H9 (cell line): Measurements from ENCODE around the gene TMEM98. TPM values are rescaled to one million over a fixed set of nuclear protein-coding genes. Genes with fewer than 3 reads are reported as not detected.

Experiments used
- DNase-seq: peaks from one replicate; pipeline ENCODE4 v3.0.0-alpha.2; 2017
- H2AFZ ChIP-seq: one replicate; pipeline ENCODE4 v1.6.1; 2013; ENCODE audit warnings: mild to moderate bottlenecking, low read length, control low read depth, moderate library complexity
- H2AK5ac ChIP-seq: 2 replicates; pipeline ENCODE4 v1.6.1; 2013; ENCODE audit warnings: low read length, control low read depth, mixed read lengths; ENCODE audit not compliant: insufficient read length
- H2BK120ac ChIP-seq: one replicate; pipeline ENCODE4 v1.6.1; 2013; ENCODE audit warnings: low read depth, mild to moderate bottlenecking, low read length, control low read depth, inconsistent platforms; ENCODE audit not compliant: poor library complexity, severe bottlenecking
- H2BK12ac ChIP-seq: 2 replicates; pipeline ENCODE4 v1.6.1; 2013; ENCODE audit warnings: low read length, control low read depth, mixed read lengths, low read depth; ENCODE audit not compliant: insufficient read length
- H2BK15ac ChIP-seq: 2 replicates; pipeline ENCODE4 v1.6.1; 2013; ENCODE audit warnings: low read depth, low read length, control low read depth
- H2BK20ac ChIP-seq: one replicate; pipeline ENCODE4 v1.6.1; 2013; ENCODE audit warnings: low read depth, mild to moderate bottlenecking, low read length, control low read depth, inconsistent platforms; ENCODE audit not compliant: poor library complexity, severe bottlenecking
- H2BK5ac ChIP-seq: 2 replicates; pipeline ENCODE4 v1.6.1; 2013; ENCODE audit warnings: low read length, control low read depth, mixed read lengths; ENCODE audit not compliant: insufficient read length
- H3K14ac ChIP-seq: 2 replicates; pipeline ENCODE4 v1.6.1; 2013; ENCODE audit warnings: low read length, control low read depth; ENCODE audit not compliant: insufficient read depth
- H3K18ac ChIP-seq: 2 replicates; pipeline ENCODE4 v1.6.1; 2013; ENCODE audit warnings: low read depth, mild to moderate bottlenecking, mixed read lengths, low read length, control low read depth; ENCODE audit not compliant: insufficient read length
- H3K23ac ChIP-seq: 2 replicates; pipeline ENCODE4 v1.6.1; 2013; ENCODE audit warnings: low read length, control low read depth, mixed read lengths, low read depth; ENCODE audit not compliant: insufficient read length
- H3K23me2 ChIP-seq: 2 replicates; pipeline ENCODE4 v1.6.1; 2013; ENCODE audit warnings: low read depth, mild to moderate bottlenecking, mixed read lengths, low read length, control low read depth; ENCODE audit not compliant: insufficient read length, poor library complexity, severe bottlenecking
- H3K27ac ChIP-seq: 2 replicates; pipeline ENCODE4 v1.5.1; 2013; ENCODE audit warnings: low read length, control low read depth, mixed read lengths, low read depth; ENCODE audit not compliant: insufficient read length
- H3K27me3 ChIP-seq: 2 replicates; pipeline ENCODE4 v1.6.1; 2013; ENCODE audit warnings: low read length, control low read depth, inconsistent platforms; ENCODE audit not compliant: insufficient read depth
- H3K4ac ChIP-seq: 2 replicates; pipeline ENCODE4 v1.6.1; 2013; ENCODE audit warnings: low read depth, mild to moderate bottlenecking, control low read depth, inconsistent platforms, low read length, moderate library complexity
- H3K4me1 ChIP-seq: 2 replicates; pipeline ENCODE4 v1.6.1; 2013; ENCODE audit warnings: low read length, control low read depth, inconsistent platforms; ENCODE audit not compliant: insufficient read depth
- H3K4me2 ChIP-seq: 2 replicates; pipeline ENCODE4 v1.6.1; 2013; ENCODE audit warnings: low read length, control low read depth, mixed read lengths; ENCODE audit not compliant: insufficient read length, insufficient read depth
- H3K56ac ChIP-seq: 2 replicates; pipeline ENCODE4 v1.6.1; 2013; ENCODE audit warnings: low read depth, mild to moderate bottlenecking, mixed read lengths, low read length, control low read depth; ENCODE audit not compliant: insufficient read length
- H3K79me1 ChIP-seq: 2 replicates; pipeline ENCODE4 v1.6.1; 2013; ENCODE audit warnings: low read depth, mild to moderate bottlenecking, moderate library complexity, low read length, control low read depth, inconsistent platforms; ENCODE audit not compliant: insufficient read depth, poor library complexity, severe bottlenecking
- H3K79me2 ChIP-seq: 2 replicates; pipeline ENCODE4 v1.6.1; 2013; ENCODE audit warnings: low read length, control low read depth, inconsistent platforms; ENCODE audit not compliant: insufficient read depth
- H3K9ac ChIP-seq: 2 replicates; pipeline ENCODE4 v1.6.1; 2013; ENCODE audit warnings: low read length, control low read depth, mixed read lengths; ENCODE audit not compliant: insufficient read length; ENCODE audit errors: extremely low read depth
- H3K9me3 ChIP-seq: one replicate; pipeline ENCODE4 v1.6.1; 2013; ENCODE audit warnings: low read depth, low read length, inconsistent platforms; ENCODE audit not compliant: control insufficient read depth
- H3T11ph ChIP-seq: one replicate; pipeline ENCODE4 v1.6.1; 2013; ENCODE audit warnings: mild to moderate bottlenecking, low read length, control low read depth, inconsistent platforms
- H4K20me1 ChIP-seq: one replicate; pipeline ENCODE4 v1.6.1; 2013; ENCODE audit not compliant: control insufficient read depth, insufficient read length, insufficient read depth
- H4K5ac ChIP-seq: 2 replicates; pipeline ENCODE4 v1.6.1; 2013; ENCODE audit warnings: low read depth, mild to moderate bottlenecking, mixed read lengths, low read length, control low read depth; ENCODE audit not compliant: insufficient read length
- H4K8ac ChIP-seq: replicated peaks from 2 replicates; pipeline ENCODE4 v1.6.1; 2013; ENCODE audit warnings: low read length, control low read depth, mixed read lengths, low read depth; ENCODE audit not compliant: insufficient read length
- H4K91ac ChIP-seq: 2 replicates; pipeline ENCODE4 v1.6.1; 2013; ENCODE audit warnings: low read depth, mild to moderate bottlenecking, moderate library complexity, mixed read lengths, low read length, control low read depth; ENCODE audit not compliant: insufficient read length
- H3K27ac Mint-ChIP-seq, 3 experiments: 2 replicates in 2 of 3; 3 replicates in 1 of 3; pipeline ENCODE4 v1.8.0; 2020 to 2021; ENCODE audit warnings: mixed read lengths in 3 of 3, mild to moderate bottlenecking in 1 of 3, moderate library complexity in 1 of 3
- H3K27me3 Mint-ChIP-seq: 2 replicates; pipeline ENCODE4 v1.8.0; 2021; ENCODE audit warnings: low read depth, mild to moderate bottlenecking, moderate library complexity, mixed read lengths
- H3K36me3 Mint-ChIP-seq, 3 experiments: 2 replicates in 2 of 3; 3 replicates in 1 of 3; pipeline ENCODE4 v1.8.0; 2020 to 2021; ENCODE audit warnings: low read depth in 3 of 3, mixed read lengths in 3 of 3; ENCODE audit not compliant: insufficient read depth in 1 of 3
- H3K4me1 Mint-ChIP-seq, 2 experiments: 2 replicates each; pipeline ENCODE4 v1.8.0; 2020; ENCODE audit warnings: mixed read lengths in 2 of 2
- H3K4me3 Mint-ChIP-seq, 2 experiments: 2 replicates in 1 of 2; 3 replicates in 1 of 2; pipeline ENCODE4 v1.8.0; 2020 to 2021; ENCODE audit warnings: mild to moderate bottlenecking in 2 of 2, mixed read lengths in 2 of 2, moderate library complexity in 1 of 2
- H3K9me3 Mint-ChIP-seq, 2 experiments: 2 replicates in 1 of 2; 3 replicates in 1 of 2; pipeline ENCODE4 v1.8.0; 2020; ENCODE audit warnings: mild to moderate bottlenecking in 2 of 2, mixed read lengths in 2 of 2, moderate library complexity in 1 of 2
- CTCF ChIP-seq: fragments of 200-600 bp; sonication (generic); conservative IDR thresholded peaks from 3 replicates; pipeline ENCODE4 v1.8.0; 2021; ENCODE audit warnings: antibody characterized with exemption, mild to moderate bottlenecking
- whole genome bisulfite sequencing: extraction: QIAGEN DNeasy Blood & Tissue Kit; methylation state at CpG from one replicate; pipeline ENCODE4 v1.1.7; 2013; ENCODE audit warnings: missing lambda C conversion rate, low lambda C conversion rate, mixed read lengths; ENCODE audit not compliant: insufficient read length; ENCODE audit errors: extremely low coverage; 5-methylcytosine and 5-hydroxymethylcytosine counted together
- total RNA-seq: library from RNA; stranded (reverse); gene quantifications from 2 replicates; pipeline ENCODE4 v1.2.1, GENCODE V29; 2021

TMEM98 gene
- total RNA-seq, 1 experiment from 2014 or later, result 78.4 TPM

GRCh38 chr17:32907583-32907982 lies 20.4 kb upstream of the TMEM98 start:
- no peak overlapping the region for H3K23ac ChIP-seq
- H4K5ac ChIP-seq, result no peak overlapping the region
- no peaks in the 10 kb centered on the region for H3K9me3 ChIP-seq
- no peak overlapping the region for H2BK5ac ChIP-seq
- TF ChIP-seq CTCF, result no peak
- no peaks in the 10 kb centered on the region for H4K20me1 ChIP-seq
- Mint-ChIP-seq H3K4me1 (peaks cover 7 to 11% of the 10 kb centered on the region in 2 experiments), H3K27me3 (no peaks in the 10 kb centered on the region; the same call in 1 of the 2 replicates), H3K27ac (no peak overlapping the region), H3K9me3 (peaks cover 0 to 4% of the 10 kb centered on the region in 2 experiments; a peak in 3 of 5 replicates), H3K4me3 (no peak overlapping the region), H3K36me3 (no peaks in the 10 kb centered on the region)
- H2BK120ac ChIP-seq, result no peak overlapping the region
- H3K56ac ChIP-seq, result no peak overlapping the region
- no peak overlapping the region for H3K4ac ChIP-seq
- H3K79me2 ChIP-seq, result no peaks in the 10 kb centered on the region
- H3K4me2 ChIP-seq, result no peak overlapping the region
- no peak overlapping the region for H2AFZ ChIP-seq
- no peak overlapping the region for H3K27ac ChIP-seq
- H2AK5ac ChIP-seq, result no peak overlapping the region
- no peak overlapping the region for H3T11ph ChIP-seq
- no peak overlapping the region for H2BK12ac ChIP-seq
- no peak overlapping the region for H4K91ac ChIP-seq
- H3K18ac ChIP-seq, result no peak overlapping the region
- H4K8ac ChIP-seq, result no peak overlapping the region
- no peaks in the 10 kb centered on the region for H3K23me2 ChIP-seq
- WGBS, result no CpG with 5 or more reads among the region's 6 CpGs
- no peak overlapping the region for H3K9ac ChIP-seq
- peak; percentile 8 for DNase-seq
- H3K14ac ChIP-seq, result no peak overlapping the region
- H2BK15ac ChIP-seq, result no peak overlapping the region
- H3K4me1 ChIP-seq, result no peaks in the 10 kb centered on the region
- H3K27me3 ChIP-seq, result no peaks in the 10 kb centered on the region
- H2BK20ac ChIP-seq, result no peak overlapping the region
- no peaks in the 10 kb centered on the region for H3K79me1 ChIP-seq
